Astrocyte of the spinal cord (primary cell): Measurements from ENCODE around the gene SNX4.

Experiments used
- DNase-seq: peaks from one replicate; pipeline ENCODE4 v3.0.0; 2011; ENCODE audit warnings: low read depth, low spot score
- H3K4me3 ChIP-seq: 2 replicates; pipeline ENCODE4 v1.5.1; 2011; ENCODE audit warnings: low read depth, mild to moderate bottlenecking, low read length, moderate library complexity
- in situ Hi-C: cut with HindIII; loops from 2 replicates; pipeline ENCODE4 v1.10.0; 2017; ENCODE audit warnings: low sequenced_read_pairs
- TF ChIP-seq, protein P1 (sequence below): IDR thresholded peaks from 2 replicates; pipeline ENCODE4 v1.5.1; 2012; ENCODE audit warnings: low read depth, mild to moderate bottlenecking, low read length, inconsistent platforms

Gene SNX4

DNA sequence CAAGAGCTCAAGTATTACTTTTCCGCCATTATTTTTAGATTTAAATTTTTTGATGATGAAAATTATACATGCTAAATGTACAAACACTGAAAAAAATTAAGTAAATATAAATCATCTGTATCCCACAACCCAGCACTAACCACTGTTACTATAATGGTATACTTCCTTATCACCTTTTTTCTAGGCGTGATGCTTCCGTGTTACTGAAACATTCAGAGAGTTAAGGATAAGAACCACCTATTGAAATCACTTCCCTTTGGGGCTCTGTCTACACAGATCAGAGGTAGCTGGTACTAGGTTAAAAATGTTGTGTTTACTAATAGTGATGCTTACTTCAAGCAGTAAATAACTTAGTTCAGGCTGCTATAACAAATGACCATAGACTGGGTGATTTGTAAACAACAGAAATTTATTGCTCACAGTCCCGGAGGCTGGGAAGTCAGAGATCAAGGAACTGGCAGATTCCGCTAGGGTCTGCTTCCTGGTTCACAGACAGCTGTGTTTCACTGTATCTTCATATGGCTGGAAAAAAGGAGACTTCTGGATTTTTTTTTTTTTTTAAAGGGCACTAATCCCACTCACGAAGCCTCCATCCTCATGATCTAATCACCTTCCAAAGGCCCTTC lies 6.4 kb downstream of the SNX4 start:
- TF ChIP-seq, protein P1, sequence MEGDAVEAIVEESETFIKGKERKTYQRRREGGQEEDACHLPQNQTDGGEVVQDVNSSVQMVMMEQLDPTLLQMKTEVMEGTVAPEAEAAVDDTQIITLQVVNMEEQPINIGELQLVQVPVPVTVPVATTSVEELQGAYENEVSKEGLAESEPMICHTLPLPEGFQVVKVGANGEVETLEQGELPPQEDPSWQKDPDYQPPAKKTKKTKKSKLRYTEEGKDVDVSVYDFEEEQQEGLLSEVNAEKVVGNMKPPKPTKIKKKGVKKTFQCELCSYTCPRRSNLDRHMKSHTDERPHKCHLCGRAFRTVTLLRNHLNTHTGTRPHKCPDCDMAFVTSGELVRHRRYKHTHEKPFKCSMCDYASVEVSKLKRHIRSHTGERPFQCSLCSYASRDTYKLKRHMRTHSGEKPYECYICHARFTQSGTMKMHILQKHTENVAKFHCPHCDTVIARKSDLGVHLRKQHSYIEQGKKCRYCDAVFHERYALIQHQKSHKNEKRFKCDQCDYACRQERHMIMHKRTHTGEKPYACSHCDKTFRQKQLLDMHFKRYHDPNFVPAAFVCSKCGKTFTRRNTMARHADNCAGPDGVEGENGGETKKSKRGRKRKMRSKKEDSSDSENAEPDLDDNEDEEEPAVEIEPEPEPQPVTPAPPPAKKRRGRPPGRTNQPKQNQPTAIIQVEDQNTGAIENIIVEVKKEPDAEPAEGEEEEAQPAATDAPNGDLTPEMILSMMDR = no peak
- in situ Hi-C loops = no loop called here
- DNase-seq = no peak
- no peak overlapping the region for H3K4me3 ChIP-seq

DNA sequence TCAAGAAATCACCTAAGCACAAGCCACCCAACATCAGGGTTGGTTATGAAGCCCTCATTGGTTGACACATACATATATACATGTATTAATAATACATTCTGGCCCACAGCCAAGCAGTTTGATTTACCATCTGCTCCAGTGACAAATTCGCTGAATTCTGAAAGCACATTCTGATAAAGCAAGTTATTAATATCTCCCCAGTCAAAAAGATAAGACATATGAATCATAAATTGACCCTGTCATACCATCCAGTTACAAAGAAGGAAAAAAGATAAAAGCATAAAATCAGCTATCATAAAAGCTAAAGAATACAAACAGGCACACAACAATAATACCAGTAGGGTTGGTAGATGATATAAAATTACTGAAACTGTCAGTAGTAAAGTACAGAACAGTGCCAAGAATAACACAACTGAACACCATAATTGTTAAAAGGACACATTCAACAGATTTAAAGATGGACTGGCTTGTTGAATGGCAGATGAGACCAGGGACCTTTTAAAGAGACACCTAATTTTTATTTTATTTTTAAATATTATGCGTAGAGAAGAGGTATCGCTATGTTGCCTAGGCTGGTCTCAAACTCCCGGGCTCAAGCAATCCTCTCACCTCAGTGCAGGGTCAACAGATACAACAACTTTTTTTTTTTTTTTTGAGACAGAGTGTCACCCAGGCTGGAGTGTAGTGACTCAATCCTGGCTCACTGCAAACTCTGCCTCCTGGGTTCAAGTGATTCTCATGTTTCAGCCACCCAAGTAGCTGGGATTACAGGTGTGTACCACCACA lies 7.7 kb downstream of the SNX4 start:
- DNase-seq = peak; percentile 35

DNA sequence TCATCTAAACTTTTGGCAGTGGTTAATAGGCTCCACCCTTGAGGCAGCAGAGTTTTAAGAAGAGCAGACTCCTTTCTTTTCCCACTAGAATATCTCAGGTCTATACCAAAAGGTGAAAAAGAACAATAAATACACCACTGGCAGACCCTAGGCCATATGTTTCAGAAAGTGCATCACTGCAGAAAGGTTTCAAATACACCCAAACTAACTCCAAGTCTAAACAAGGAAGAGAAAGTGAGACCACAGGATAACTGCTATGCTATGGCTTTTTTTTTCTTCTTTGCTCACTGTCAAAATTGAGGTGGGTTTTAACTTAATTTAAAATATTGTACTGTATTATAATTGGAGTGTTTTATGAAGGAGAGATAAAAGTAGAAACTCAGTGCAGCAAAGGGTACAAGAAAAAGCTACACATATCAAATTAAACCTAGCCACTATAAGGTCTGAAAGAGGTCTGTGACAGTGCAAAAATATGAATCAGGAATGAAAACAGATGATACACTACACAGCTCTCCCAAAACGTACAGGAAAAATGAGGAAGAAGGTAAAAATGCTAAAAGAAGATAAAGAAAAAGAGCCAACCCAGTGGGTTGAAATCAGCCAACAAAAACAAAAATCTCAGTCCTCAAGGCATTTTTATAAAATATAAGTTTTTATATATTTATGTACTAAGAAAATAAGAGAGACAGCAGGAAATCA lies 8.4 kb downstream of the SNX4 start:
- in situ Hi-C loops = no loop called here
- DNase-seq = peak; percentile 8
- H3K4me3 ChIP-seq = no peak overlapping the region
- TF ChIP-seq, protein P1 = no peak

More for the DNA sequence above, 7.7 kb downstream of the SNX4 start:
- TF ChIP-seq, protein P1 = no peak
- in situ Hi-C loops = no loop called here
- H3K4me3 ChIP-seq = no peak overlapping the region

DNA sequence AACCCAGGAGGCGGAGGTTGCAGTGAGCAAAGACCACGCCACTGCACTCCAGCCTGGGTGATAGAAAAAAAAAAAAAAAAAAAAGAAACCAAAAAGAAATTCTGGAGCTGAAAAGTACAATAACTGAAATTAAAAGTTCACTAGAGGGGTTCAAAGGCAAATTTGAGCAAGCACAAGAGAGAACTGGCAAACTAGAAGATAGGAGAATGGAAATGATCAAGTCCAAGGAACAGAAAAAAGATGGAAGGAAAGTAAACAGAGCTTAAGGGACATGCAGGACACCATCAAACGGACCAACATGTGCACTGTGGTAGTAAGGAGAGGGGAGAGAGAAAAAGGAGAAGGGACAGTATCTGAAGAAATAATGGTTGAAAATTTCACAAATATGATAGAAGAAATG lies 12.9 kb downstream of the SNX4 start:
- in situ Hi-C loops = no loop called here
- no peak overlapping the region for H3K4me3 ChIP-seq
- TF ChIP-seq, protein P1 = no peak
- no peak for DNase-seq

DNA sequence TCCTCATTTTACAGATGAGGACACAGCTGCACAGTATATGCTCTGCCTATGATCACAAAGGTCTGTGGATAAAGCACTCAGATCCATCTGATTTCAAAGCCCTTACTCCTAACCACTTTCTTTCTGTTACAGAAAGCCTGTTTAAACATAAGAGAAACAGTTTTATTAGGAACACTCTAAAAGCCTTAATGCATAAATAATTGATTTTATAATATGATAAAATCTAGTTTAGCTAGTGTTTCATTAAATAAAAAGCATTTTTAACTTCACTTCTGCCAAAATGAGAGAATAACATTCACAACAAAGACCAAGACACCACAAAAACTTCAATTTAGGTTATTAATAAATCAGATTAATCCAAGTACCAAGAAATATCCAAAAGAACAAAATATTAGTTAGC lies 21.4 kb downstream of the SNX4 start:
- TF ChIP-seq, protein P1 = no peak
- in situ Hi-C loops = no loop called here

DNA sequence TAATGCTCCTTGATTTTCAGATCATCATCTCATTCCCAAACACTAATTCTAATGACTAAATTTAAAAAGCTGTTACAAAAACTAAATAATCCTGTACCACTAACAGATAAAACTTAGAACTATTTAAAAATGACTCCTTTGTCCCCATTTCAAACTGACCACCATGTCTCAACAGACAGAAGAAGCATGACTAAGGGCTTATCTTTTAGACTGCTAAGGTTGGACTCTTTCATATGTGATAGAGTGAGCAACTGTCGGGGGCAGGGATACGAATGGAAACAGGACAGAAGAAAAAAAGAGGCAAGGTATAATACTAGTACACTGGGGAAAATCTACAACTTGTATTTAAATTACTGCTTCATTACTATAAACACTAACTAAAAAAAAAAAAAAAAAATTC lies 23.3 kb downstream of the SNX4 start:
- DNase-seq = no peak
- in situ Hi-C loops = no loop called here
- TF ChIP-seq, protein P1 = no peak
- H3K4me3 ChIP-seq = no peak overlapping the region

More for the DNA sequence above, 21.4 kb downstream of the SNX4 start:
- H3K4me3 ChIP-seq = no peak overlapping the region
- DNase-seq = no peak
